Bone marrow (tissue), 2 donors: ENCODE results near the gene ROR2.

Source experiments
- DNase-seq, 2 donors: peaks; one replicate each; lab custom pipeline; 2025; lab: John Stamatoyannopoulos, UW

The ROR2 gene

GRCh38 chr9:91840882-91841281 is 109.1 kb downstream of the ROR2 start:
- DNase-seq = no peak

GRCh38 chr9:91840469-91840868 is 109.6 kb downstream of the ROR2 start:
- DNase-seq = no peak

GRCh38 chr9:91839926-91840465 is 110.0 kb downstream of the ROR2 start:
- DNase-seq = no peak

GRCh38 chr9:91837981-91838731 is 111.9 kb downstream of the ROR2 start:
- no peak for DNase-seq

- no peak for DNase-seq
Observed at GRCh38 chr9:91836515-91836914, 113.5 kb downstream of the ROR2 start.

- no peak for DNase-seq
Observed at GRCh38 chr9:91835632-91836031, 114.4 kb downstream of the ROR2 start.

- DNase-seq = no peak
Observed at GRCh38 chr9:91835216-91835615, 114.8 kb downstream of the ROR2 start.

- no peak for DNase-seq
Observed at GRCh38 chr9:91834740-91835139, 115.3 kb downstream of the ROR2 start.

GRCh38 chr9:91833878-91834255 is 116.2 kb downstream of the ROR2 start:
- no peak for DNase-seq

- no peak for DNase-seq
Observed at GRCh38 chr9:91833096-91833877, 116.7 kb downstream of the ROR2 start.

- no peak for DNase-seq
Observed at GRCh38 chr9:91832322-91832721, 117.7 kb downstream of the ROR2 start.

GRCh38 chr9:91825866-91826265 is 124.2 kb downstream of the ROR2 start:
- no peak for DNase-seq

- no peak for DNase-seq
Observed at GRCh38 chr9:91825422-91825821, 124.6 kb downstream of the ROR2 start.

GRCh38 chr9:91824601-91825305 is 125.3 kb downstream of the ROR2 start:
- no peak for DNase-seq

GRCh38 chr9:91824151-91824550 is 125.9 kb downstream of the ROR2 start:
- DNase-seq = no peak

- DNase-seq = no peak
Observed at GRCh38 chr9:91820949-91821880, 128.8 kb downstream of the ROR2 start.

- DNase-seq = no peak
Observed at GRCh38 chr9:91820126-91820750, 129.8 kb downstream of the ROR2 start.

GRCh38 chr9:91818647-91819403 is 131.2 kb downstream of the ROR2 start:
- no peak for DNase-seq

GRCh38 chr9:91818225-91818585 is 131.8 kb downstream of the ROR2 start:
- DNase-seq = no peak

GRCh38 chr9:91817493-91818224 is 132.4 kb downstream of the ROR2 start:
- no peak for DNase-seq
